Parathyroid adenoma (tissue), 2 donors: ENCODE data around the gene PTPRZ1.

ENCODE experiments used
- H2AFZ ChIP-seq: fragments of 300-600 bp; sonication (generic); one replicate; pipeline ENCODE4 v1.7.0; 2017; ENCODE audit warnings: antibody characterized with exemption, mild to moderate bottlenecking
- H3K27ac ChIP-seq: fragments of 300-600 bp; sonication (generic); one replicate; pipeline ENCODE4 v1.7.0; 2017
- H3K27me3 ChIP-seq: fragments of 300-600 bp; sonication (generic); one replicate; pipeline ENCODE4 v1.7.0; 2017; ENCODE audit warnings: low read length; ENCODE audit not compliant: control insufficient read depth, insufficient read depth
- H3K36me3 ChIP-seq: fragments of 300-600 bp; sonication (generic); one replicate; pipeline ENCODE4 v1.7.0; 2017; ENCODE audit warnings: low read length; ENCODE audit not compliant: control insufficient read depth, insufficient read depth
- H3K4me1 ChIP-seq: fragments of 300-600 bp; sonication (generic); one replicate; pipeline ENCODE4 v1.7.0; 2017; ENCODE audit warnings: control low read depth
- H3K4me2 ChIP-seq: fragments of 300-600 bp; sonication (generic); one replicate; pipeline ENCODE4 v1.7.0; 2017; ENCODE audit warnings: low read length
- H3K4me3 ChIP-seq: fragments of 300-600 bp; sonication (generic); one replicate; pipeline ENCODE4 v1.7.0; 2017; ENCODE audit warnings: low read depth, low read length
- H3K79me2 ChIP-seq: fragments of 300-600 bp; sonication (generic); one replicate; pipeline ENCODE4 v1.7.0; 2017; ENCODE audit warnings: control low read depth
- H3K9ac ChIP-seq: fragments of 300-600 bp; sonication (generic); one replicate; pipeline ENCODE4 v1.7.0; 2017; ENCODE audit warnings: mild to moderate bottlenecking
- H3K9me3 ChIP-seq: fragments of 300-600 bp; sonication (generic); one replicate; pipeline ENCODE4 v1.7.0; 2017; ENCODE audit warnings: low read length; ENCODE audit not compliant: control insufficient read depth
- TF ChIP-seq, protein P1 (sequence below): fragments of 300-600 bp; sonication (generic); IDR thresholded peaks from one replicate; pipeline ENCODE4 v1.7.0; 2017; ENCODE audit warnings: antibody characterized with exemption, mild to moderate bottlenecking
- donor health status: primary hyperparathyroidism.

PTPRZ1 gene

DNA sequence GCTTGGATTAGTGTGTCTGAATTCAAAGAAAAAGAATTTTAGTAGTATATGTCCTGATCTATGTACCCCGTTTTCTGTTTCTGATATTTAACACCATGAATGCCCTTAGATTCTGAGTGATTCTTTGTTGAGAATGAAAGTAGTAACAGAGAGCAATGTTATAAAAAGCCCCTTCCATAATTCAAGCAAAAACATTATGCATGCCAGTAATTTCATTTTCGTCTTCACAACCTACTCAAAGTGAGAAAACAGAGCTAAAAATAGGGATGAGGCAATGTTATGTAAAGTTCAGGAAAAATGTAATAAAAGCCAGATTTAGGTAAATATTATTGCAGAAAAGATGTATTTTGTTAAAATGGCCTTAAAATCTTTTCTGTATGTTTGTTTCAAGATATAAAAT lies 28.1 kb downstream of the PTPRZ1 start:
- no peaks in the 10 kb centered on the region for H3K9me3 ChIP-seq
- H2AFZ ChIP-seq = no peak overlapping the region
- TF ChIP-seq, protein P1, sequence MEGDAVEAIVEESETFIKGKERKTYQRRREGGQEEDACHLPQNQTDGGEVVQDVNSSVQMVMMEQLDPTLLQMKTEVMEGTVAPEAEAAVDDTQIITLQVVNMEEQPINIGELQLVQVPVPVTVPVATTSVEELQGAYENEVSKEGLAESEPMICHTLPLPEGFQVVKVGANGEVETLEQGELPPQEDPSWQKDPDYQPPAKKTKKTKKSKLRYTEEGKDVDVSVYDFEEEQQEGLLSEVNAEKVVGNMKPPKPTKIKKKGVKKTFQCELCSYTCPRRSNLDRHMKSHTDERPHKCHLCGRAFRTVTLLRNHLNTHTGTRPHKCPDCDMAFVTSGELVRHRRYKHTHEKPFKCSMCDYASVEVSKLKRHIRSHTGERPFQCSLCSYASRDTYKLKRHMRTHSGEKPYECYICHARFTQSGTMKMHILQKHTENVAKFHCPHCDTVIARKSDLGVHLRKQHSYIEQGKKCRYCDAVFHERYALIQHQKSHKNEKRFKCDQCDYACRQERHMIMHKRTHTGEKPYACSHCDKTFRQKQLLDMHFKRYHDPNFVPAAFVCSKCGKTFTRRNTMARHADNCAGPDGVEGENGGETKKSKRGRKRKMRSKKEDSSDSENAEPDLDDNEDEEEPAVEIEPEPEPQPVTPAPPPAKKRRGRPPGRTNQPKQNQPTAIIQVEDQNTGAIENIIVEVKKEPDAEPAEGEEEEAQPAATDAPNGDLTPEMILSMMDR = no peak
- H3K4me2 ChIP-seq = no peak overlapping the region
- no peaks in the 10 kb centered on the region for H3K4me1 ChIP-seq
- H3K36me3 ChIP-seq = no peaks in the 10 kb centered on the region
- H3K4me3 ChIP-seq = no peak overlapping the region
- no peak overlapping the region for H3K27ac ChIP-seq
- no peaks in the 10 kb centered on the region for H3K79me2 ChIP-seq
- no peak overlapping the region for H3K9ac ChIP-seq
- no peaks in the 10 kb centered on the region for H3K27me3 ChIP-seq

DNA sequence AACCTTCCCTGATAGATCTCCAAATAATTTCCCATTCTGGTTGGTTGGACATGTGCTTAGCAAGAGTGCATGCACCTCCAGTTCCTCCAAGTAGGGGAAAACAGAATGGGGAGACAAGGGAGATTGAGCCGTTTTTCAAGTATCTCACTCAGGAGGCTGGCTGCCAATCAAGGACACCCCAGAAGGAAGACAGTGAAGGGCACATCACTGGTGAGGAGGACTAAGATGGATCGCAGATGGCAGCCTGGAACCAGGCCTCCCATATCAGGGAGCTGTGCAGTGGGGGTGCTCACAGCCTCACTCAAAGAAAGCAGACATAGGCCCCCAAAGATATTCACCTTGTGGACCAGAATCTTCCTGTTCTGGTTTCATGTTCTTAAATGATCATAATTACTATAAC lies 31.2 kb downstream of the PTPRZ1 start:
- TF ChIP-seq, protein P1 = no peak
- Histone ChIP-seq H3K9me3 (no peaks in the 10 kb centered on the region), H3K4me1 (no peaks in the 10 kb centered on the region), H3K9ac (no peak overlapping the region), H3K4me2 (no peak overlapping the region), H3K27me3 (no peaks in the 10 kb centered on the region), H3K27ac (no peak overlapping the region), H3K36me3 (no peaks in the 10 kb centered on the region), H3K79me2 (no peaks in the 10 kb centered on the region), H2AFZ (no peak overlapping the region), H3K4me3 (no peak overlapping the region)

DNA sequence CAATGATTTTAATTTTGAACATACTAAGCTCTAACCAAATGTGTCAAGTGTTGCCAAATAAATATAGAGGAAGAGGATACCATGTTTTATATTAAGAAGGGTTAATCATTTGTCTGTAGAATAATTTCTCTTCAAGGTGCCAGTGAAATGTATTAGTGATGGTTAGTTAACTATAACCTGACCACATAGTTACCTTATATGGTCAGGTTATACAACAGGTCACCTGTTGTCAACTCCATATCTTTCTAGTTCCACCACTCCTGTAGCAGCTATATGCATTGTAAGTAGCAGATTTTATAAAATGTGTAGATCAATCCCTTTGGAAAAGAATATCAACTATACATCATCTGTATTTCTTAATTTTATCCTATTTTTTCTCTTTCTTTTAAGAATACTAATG lies 35.1 kb downstream of the PTPRZ1 start:
- Histone ChIP-seq H3K27me3 (no peaks in the 10 kb centered on the region), H3K4me3 (no peak overlapping the region), H3K79me2 (no peaks in the 10 kb centered on the region), H3K9ac (no peak overlapping the region), H3K9me3 (no peaks in the 10 kb centered on the region), H3K4me2 (no peak overlapping the region), H3K36me3 (no peaks in the 10 kb centered on the region), H3K4me1 (no peaks in the 10 kb centered on the region), H2AFZ (no peak overlapping the region), H3K27ac (no peak overlapping the region)
- TF ChIP-seq, protein P1 = no peak

DNA sequence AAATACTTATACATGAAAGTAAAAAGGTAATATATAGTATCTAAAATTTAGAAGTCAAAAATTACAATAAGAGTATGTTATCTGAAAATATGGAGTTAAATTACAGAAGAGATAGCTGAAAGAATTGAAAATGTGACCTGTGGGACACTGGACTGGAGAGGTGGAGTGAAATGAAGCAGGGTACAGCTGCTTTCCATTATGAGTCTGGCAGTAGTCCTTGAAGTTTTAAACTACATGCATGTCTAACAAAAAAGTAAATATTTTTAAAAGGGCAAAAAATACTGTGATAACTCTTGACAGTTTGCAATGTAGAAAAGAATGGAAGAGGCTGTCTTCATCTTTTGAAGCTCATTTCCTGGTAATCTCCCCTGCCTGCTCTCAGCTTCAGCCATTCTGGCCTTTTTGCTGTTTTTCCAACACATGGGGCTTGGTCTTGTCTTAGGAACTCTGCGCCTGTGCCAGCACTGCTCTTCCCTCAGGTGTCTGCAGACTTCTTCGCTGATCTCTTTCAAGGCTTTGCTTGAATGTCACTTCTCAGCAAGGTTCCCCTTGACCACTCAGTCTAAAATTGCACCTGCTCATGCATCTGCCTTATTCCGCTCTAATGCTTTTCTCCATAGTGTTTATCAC lies 36.9 kb downstream of the PTPRZ1 start:
- H3K4me2 ChIP-seq = no peak overlapping the region
- no peaks in the 10 kb centered on the region for H3K27me3 ChIP-seq

More for the DNA sequence above, 36.9 kb downstream of the PTPRZ1 start:
- no peaks in the 10 kb centered on the region for H3K4me1 ChIP-seq
- no peaks in the 10 kb centered on the region for H3K9me3 ChIP-seq
- no peak overlapping the region for H3K4me3 ChIP-seq
- H3K79me2 ChIP-seq = no peaks in the 10 kb centered on the region
- H3K27ac ChIP-seq = no peak overlapping the region
- TF ChIP-seq, protein P1 = no peak
- no peaks in the 10 kb centered on the region for H3K36me3 ChIP-seq
- H3K9ac ChIP-seq = no peak overlapping the region
- no peak overlapping the region for H2AFZ ChIP-seq
